ENCODE data around the gene PROSER3. TPM values are rescaled to one million over a fixed set of nuclear protein-coding genes. Genes with fewer than 3 reads are reported as not detected.

PROSER3 gene
- total and polyA plus RNA-seq, 4 donors, result 10.0 to 32.2 (median 12.1) TPM

DNA sequence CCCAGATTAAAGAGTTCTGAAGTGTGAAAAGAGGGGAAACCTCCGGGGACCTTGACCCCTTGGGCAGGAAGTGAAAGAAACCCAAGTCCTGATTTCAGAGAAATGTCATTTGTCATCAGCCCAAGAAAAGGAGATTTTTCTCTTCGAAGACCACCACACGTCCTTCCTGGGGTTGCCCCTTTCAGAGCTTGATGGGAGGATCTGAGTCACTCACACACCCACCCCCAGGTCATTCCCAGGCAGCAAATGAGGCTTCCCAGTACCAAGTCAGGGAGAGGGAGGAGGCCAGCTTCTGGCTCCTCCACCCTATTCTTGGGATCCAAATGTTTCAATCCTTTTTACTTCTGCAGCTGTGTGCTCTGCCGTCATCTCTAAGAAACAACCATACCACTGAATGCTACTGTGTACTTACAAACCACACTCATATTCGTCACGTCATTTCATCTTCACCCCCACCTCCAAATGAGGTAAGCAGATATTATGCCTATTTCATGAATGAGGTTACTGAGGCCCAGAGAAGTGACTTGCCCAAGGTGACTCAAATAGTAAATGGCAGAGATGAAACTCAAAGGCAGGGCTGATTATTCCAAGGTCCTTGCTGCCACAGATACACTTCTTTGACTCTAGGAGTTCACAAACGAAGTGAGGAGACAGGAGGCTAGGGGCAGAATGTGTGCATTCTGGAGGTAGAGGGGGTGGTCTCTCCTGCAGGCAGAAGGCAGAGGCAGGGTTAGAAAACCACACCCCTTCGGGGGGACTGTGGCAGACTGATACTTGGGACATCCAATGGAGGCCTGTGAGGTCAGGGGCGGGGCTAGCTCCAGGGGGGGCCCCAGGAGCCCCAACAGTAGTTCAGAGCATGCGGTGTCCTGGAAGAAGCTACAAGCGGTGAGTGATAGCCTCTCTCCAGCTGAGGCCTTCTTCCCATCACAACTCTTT lies 45.1 kb upstream of the PROSER3 start:
- ATAC-seq (ENCODE audit: insufficient read depth, low FRiP score) (no peak), DNase-seq (no peak)
- H3K4me1 ChIP-seq (ENCODE audit: control insufficient read depth in 5 of 5, insufficient read depth in 5 of 5, low read length in 5 of 5), result peaks cover 0 to 14% (median 7%) of the 10 kb centered on the region in 5 donors
- WGBS, 2 donors, result 74 to 86% methylated on average over 11 of the region's 11 CpGs
- H3K27ac ChIP-seq (ENCODE audit: low read depth in 1 of 2, low read length in 1 of 2), result no peak overlapping the region
- no peaks in the 10 kb centered on the region for H3K36me3 ChIP-seq (ENCODE audit: control insufficient read depth in 4 of 4, insufficient read depth in 4 of 4, low read length in 4 of 4)
- TF ChIP-seq CTCF (IDR thresholded peaks at IDR 0.05; ENCODE audit: control extremely low read depth, extremely low read depth), result no peak
- H3K9ac ChIP-seq (ENCODE audit: insufficient read depth in 1 of 2, low read length in 2 of 2), result no peak overlapping the region
- H3K4me3 ChIP-seq, result no peak overlapping the region
- no peaks in the 10 kb centered on the region for H3K27me3 ChIP-seq (ENCODE audit: control insufficient read depth in 3 of 3, insufficient read depth in 3 of 3, low read length in 2 of 3)
- H3K9me3 ChIP-seq (ENCODE audit: control insufficient read depth in 4 of 4, insufficient read depth in 3 of 4, low read length in 3 of 4), result peaks cover 0 to 1% (median 0%) of the 10 kb centered on the region in 4 donors

DNA sequence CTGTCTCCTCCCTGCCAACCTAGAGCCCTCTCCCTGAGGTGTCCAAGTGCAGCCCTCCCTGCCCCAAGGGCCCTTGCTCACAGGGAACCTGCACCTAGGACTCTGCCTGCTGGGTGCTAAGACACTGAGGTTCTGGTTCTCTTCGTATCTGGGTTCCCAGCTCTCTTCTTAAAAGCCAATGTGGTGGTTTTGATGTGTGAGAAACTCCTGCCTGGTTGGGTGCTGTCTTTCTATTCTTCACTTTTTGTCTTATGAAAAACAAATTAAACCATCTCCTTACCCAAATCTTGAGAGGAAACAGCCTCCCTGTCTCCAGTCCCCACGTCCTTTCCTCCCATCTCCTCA lies 44.5 kb upstream of the PROSER3 start:
- WGBS, 2 donors, result 79 to 82% methylated on average over 2 of the region's 2 CpGs
- ATAC-seq (ENCODE audit: insufficient read depth, low FRiP score), result no peak

GRCh38 chr19:35713904-35714495 lies 44.0 kb upstream of the PROSER3 start:
- Histone ChIP-seq H3K27me3 (ENCODE audit: control insufficient read depth in 3 of 3, insufficient read depth in 3 of 3, low read length in 2 of 3) (no peaks in the 10 kb centered on the region), H3K36me3 (ENCODE audit: control insufficient read depth in 4 of 4, insufficient read depth in 4 of 4, low read length in 4 of 4) (no peaks in the 10 kb centered on the region), H3K4me1 (ENCODE audit: control insufficient read depth in 5 of 5, insufficient read depth in 5 of 5, low read length in 5 of 5) (peaks cover 0 to 18% (median 10%) of the 10 kb centered on the region in 5 donors), H3K9ac (ENCODE audit: insufficient read depth in 1 of 2, low read length in 2 of 2) (no peak overlapping the region), H3K9me3 (ENCODE audit: control insufficient read depth in 4 of 4, insufficient read depth in 3 of 4, low read length in 3 of 4) (peaks cover 0 to 1% (median 0%) of the 10 kb centered on the region in 4 donors), H3K27ac (ENCODE audit: low read depth in 1 of 2, low read length in 1 of 2) (no peak overlapping the region), H3K4me3 (no peak overlapping the region)
- 71 to 81% methylated on average over 12 of the region's 12 CpGs for WGBS, 2 donors
- ATAC-seq (ENCODE audit: insufficient read depth, low FRiP score) (no peak), DNase-seq (no peak)
- no peak for TF ChIP-seq CTCF (IDR thresholded peaks at IDR 0.05; ENCODE audit: control extremely low read depth, extremely low read depth)

More for the DNA sequence above, 44.5 kb upstream of the PROSER3 start:
- H3K36me3 ChIP-seq (ENCODE audit: control insufficient read depth in 4 of 4, insufficient read depth in 4 of 4, low read length in 4 of 4), result no peaks in the 10 kb centered on the region
- DNase-seq, result no peak
- TF ChIP-seq CTCF (IDR thresholded peaks at IDR 0.05; ENCODE audit: control extremely low read depth, extremely low read depth), result no peak
- H3K27me3 ChIP-seq (ENCODE audit: control insufficient read depth in 3 of 3, insufficient read depth in 3 of 3, low read length in 2 of 3), result no peaks in the 10 kb centered on the region
- no peak overlapping the region for H3K4me3 ChIP-seq
- no peak overlapping the region for H3K27ac ChIP-seq (ENCODE audit: low read depth in 1 of 2, low read length in 1 of 2)
- H3K4me1 ChIP-seq (ENCODE audit: control insufficient read depth in 5 of 5, insufficient read depth in 5 of 5, low read length in 5 of 5), result peaks cover 0 to 14% (median 7%) of the 10 kb centered on the region in 5 donors
- peaks cover 0 to 1% (median 0%) of the 10 kb centered on the region in 4 donors for H3K9me3 ChIP-seq (ENCODE audit: control insufficient read depth in 4 of 4, insufficient read depth in 3 of 4, low read length in 3 of 4)
- no peak overlapping the region for H3K9ac ChIP-seq (ENCODE audit: insufficient read depth in 1 of 2, low read length in 2 of 2)
